ENCODE data around the gene TTC3. TPM values are rescaled to one million over a fixed set of nuclear protein-coding genes. Genes with fewer than 3 reads are reported as not detected.

TTC3 gene
- total and polyA plus RNA-seq, 2 of the 13 experiments (the other 11 are each of a cell fraction or from before 2014, with no cell fraction given) = 55.7 to 108 TPM

- TF ChIP-seq SOX13 (IDR thresholded peaks at IDR 0.05) (no peak; the same call in 1 of the 2 replicates), SOX13 (CRISPR knock-in tag; conservative IDR thresholded peaks at IDR 0.05 in 1 of 2, IDR thresholded peaks at IDR 0.05 in 1 of 2) (peak in 1 of 2 experiments; percentile 60; a peak in 2 of 4 replicates), ZSCAN9 (CRISPR knock-in tag; IDR thresholded peaks at IDR 0.05; ENCODE audit: borderline replicate concordance) (0 out of 2 replicates have a peak, but pooled peaks have one; percentile 63), ATM (IDR thresholded peaks at IDR 0.05; ENCODE audit: borderline replicate concordance) (no peak), ZNF816 (CRISPR knock-in tag; IDR thresholded peaks at IDR 0.05; ENCODE audit: borderline replicate concordance) (no peak), GMEB1 (CRISPR knock-in tag; IDR thresholded peaks at IDR 0.05; ENCODE audit: borderline replicate concordance) (peak; percentile 84), BATF2 (CRISPR knock-in tag; IDR thresholded peaks at IDR 0.05) (no peak; the same call in 1 of the 2 replicates), CSRNP1 (CRISPR knock-in tag; IDR thresholded peaks at IDR 0.05) (peak; percentile 67; the same call in 1 of the 2 replicates), ZNF800 (CRISPR knock-in tag; IDR thresholded peaks at IDR 0.05) (peak; percentile 59; the same call in 1 of the 2 replicates), CHD4 (IDR thresholded peaks at IDR 0.05; ENCODE audit: borderline replicate concordance, low read length) (no peak), NFAT5 (CRISPR knock-in tag; IDR thresholded peaks at IDR 0.05) (0 out of 2 replicates have a peak, but pooled peaks have one; percentile 74)
- TF ChIP-seq, protein P1, sequence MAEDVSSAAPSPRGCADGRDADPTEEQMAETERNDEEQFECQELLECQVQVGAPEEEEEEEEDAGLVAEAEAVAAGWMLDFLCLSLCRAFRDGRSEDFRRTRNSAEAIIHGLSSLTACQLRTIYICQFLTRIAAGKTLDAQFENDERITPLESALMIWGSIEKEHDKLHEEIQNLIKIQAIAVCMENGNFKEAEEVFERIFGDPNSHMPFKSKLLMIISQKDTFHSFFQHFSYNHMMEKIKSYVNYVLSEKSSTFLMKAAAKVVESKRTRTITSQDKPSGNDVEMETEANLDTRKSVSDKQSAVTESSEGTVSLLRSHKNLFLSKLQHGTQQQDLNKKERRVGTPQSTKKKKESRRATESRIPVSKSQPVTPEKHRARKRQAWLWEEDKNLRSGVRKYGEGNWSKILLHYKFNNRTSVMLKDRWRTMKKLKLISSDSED (CRISPR knock-in tag; IDR thresholded peaks at IDR 0.05) = no peak; the same call in 1 of the 2 replicates
- TF ChIP-seq, protein P2, sequence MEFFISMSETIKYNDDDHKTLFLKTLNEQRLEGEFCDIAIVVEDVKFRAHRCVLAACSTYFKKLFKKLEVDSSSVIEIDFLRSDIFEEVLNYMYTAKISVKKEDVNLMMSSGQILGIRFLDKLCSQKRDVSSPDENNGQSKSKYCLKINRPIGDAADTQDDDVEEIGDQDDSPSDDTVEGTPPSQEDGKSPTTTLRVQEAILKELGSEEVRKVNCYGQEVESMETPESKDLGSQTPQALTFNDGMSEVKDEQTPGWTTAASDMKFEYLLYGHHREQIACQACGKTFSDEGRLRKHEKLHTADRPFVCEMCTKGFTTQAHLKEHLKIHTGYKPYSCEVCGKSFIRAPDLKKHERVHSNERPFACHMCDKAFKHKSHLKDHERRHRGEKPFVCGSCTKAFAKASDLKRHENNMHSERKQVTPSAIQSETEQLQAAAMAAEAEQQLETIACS (CRISPR knock-in tag; IDR thresholded peaks at IDR 0.05) = no peak; the same call in 1 of the 2 replicates
These were observed 148.1 kb downstream of the TTC3 start (continued) for GRCh38 chr21:37220981-37221664.

Measured in HepG2 (cell line).